K562 (cell line): ENCODE results near the gene MICALL2.

ENCODE experiments used
- SP1 ChIP-seq: sonication (generic); formaldehyde crosslinking; IDR thresholded peaks from 2 replicates; pipeline ENCODE4 v1.8.1; 2022; ENCODE audit warnings: mild to moderate bottlenecking, missing genetic modification reagents
- SRF ChIP-seq, 2 experiments: fragments of 250-450, 450-650 bp in 1 of 2; sonication (Bioruptor Pico) in 1 of 2; sonication (generic) in 1 of 2; formaldehyde crosslinking; IDR thresholded peaks; 2 replicates each; pipeline versions ENCODE4 v1.5.0 to v1.5.1; 2020 to 2022; ENCODE audit warnings: mild to moderate bottlenecking in 1 of 2, missing genetic modification reagents in 1 of 2
- ZBTB1 ChIP-seq: sonication (generic); formaldehyde crosslinking; IDR thresholded peaks from 2 replicates; pipeline ENCODE4 v1.8.1; 2023; ENCODE audit warnings: missing genetic modification reagents, low read depth, mild to moderate bottlenecking, borderline replicate concordance

DNA sequence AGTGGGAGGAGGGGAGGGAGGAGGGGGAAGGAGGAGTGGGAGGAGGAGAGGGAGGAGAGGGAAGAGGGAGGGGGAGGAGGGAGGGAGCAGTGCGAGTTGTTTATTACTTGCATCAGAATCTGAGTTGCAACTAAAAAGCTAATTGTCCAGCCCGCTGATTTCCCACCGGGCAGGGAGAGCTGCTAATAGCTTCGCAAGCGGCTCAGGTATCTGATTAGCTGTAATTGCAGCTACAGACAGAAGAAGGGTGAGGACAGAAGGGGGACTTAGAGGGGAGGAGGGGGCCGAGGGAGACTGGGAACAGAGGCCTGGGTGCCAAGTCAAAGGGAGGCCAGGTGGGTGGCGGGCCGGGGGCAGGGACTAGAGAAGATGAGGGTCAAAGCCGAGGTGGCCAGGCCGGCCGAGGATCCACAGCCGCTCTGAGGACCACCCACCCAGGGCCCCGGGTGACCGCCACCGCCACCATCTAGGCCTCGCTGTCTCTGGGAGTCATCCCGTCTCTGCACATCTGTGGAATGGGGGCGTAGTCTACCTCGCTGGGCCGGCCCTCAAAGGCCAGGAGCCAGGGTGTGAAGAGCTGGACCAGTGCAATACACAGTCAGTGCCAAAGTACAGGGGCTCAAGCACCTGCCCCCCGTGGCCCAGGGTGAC lies 54.2 kb downstream of the MICALL2 start:
- TF ChIP-seq SRF (CRISPR knock-in tag; IDR thresholded peaks at IDR 0.05) (no peak), ZBTB1 (CRISPR knock-in tag) (no peak), SP1 (CRISPR knock-in tag) (no peak)
